Caco-2 (cell line): ENCODE results near the gene KIFAP3. TPM values are rescaled to one million over a fixed set of nuclear protein-coding genes. Genes with fewer than 3 reads are reported as not detected.

Experiments used
- BruUV-seq: library from RNA; stranded (reverse); fragments of 400-500 nt; replicated peaks from 2 replicates; lab custom pipeline; 2021; lab: Mats Ljungman, UMichigan
- CTCF ChIA-PET: fragments of 300-600 bp; sonication (Branson Sonifier 250); formaldehyde crosslinking; loops from one replicate; lab custom pipeline; 2022; ENCODE audit warnings: antibody characterized with exemption; lab: Charles Lee
- POLR2A ChIA-PET: fragments of 300-600 bp; sonication (Branson Sonifier 250); formaldehyde crosslinking; loops from one replicate; lab custom pipeline; 2022; ENCODE audit warnings: antibody characterized with exemption; lab: Charles Lee
- DNase-seq, 2 experiments: peaks; one replicate each; pipeline versions ENCODE4 v3.0.0 to v3.0.0-alpha.2; 2020 to 2022
- H3K27me3 ChIP-seq: replicated peaks from 2 replicates; pipeline ENCODE4 v1.6.0; 2011; ENCODE audit warnings: low read length; ENCODE audit not compliant: control insufficient read depth, insufficient read depth
- H3K36me3 ChIP-seq: 2 replicates; pipeline ENCODE4 v1.5.1; 2011; ENCODE audit warnings: low read length; ENCODE audit not compliant: control insufficient read depth, insufficient read depth
- H3K4me1 ChIP-seq: fragments of 250-450 bp; sonication (Bioruptor Pico); 2 replicates; pipeline ENCODE4 v1.5.1; 2020; ENCODE audit warnings: mild to moderate bottlenecking
- H3K4me3 ChIP-seq: 2 replicates; pipeline ENCODE4 v1.5.1; 2011; ENCODE audit warnings: low read depth, mild to moderate bottlenecking, control low read depth, low read length
- H3K9me3 ChIP-seq: fragments of 250-450 bp; sonication (Bioruptor Pico); 2 replicates; pipeline ENCODE4 v1.5.1; 2020; ENCODE audit warnings: mild to moderate bottlenecking, moderate library complexity
- H3K27ac Mint-ChIP-seq: one replicate; pipeline ENCODE4 v1.8.0; 2022; ENCODE audit warnings: mixed read lengths; ENCODE audit not compliant: unreplicated experiment
- H3K27me3 Mint-ChIP-seq: one replicate; pipeline ENCODE4 v1.8.0; 2022; ENCODE audit warnings: mixed read lengths; ENCODE audit not compliant: insufficient read depth, unreplicated experiment
- H3K36me3 Mint-ChIP-seq: one replicate; pipeline ENCODE4 v1.8.0; 2022; ENCODE audit warnings: mild to moderate bottlenecking, mixed read lengths; ENCODE audit not compliant: insufficient read depth, unreplicated experiment
- H3K4me1 Mint-ChIP-seq: one replicate; pipeline ENCODE4 v1.8.0; 2022; ENCODE audit warnings: low read depth, mixed read lengths; ENCODE audit not compliant: unreplicated experiment
- H3K4me3 Mint-ChIP-seq: one replicate; pipeline ENCODE4 v1.8.0; 2022; ENCODE audit warnings: mild to moderate bottlenecking, moderate library complexity, mixed read lengths; ENCODE audit not compliant: unreplicated experiment
- H3K9me3 Mint-ChIP-seq: one replicate; pipeline ENCODE4 v1.8.0; 2022; ENCODE audit warnings: mixed read lengths; ENCODE audit not compliant: unreplicated experiment
- CTCF ChIP-seq, 2 experiments: fragments of 200-600 bp in 1 of 2; IDR thresholded peaks; 1 replicate in 1 of 2; 2 replicates in 1 of 2; pipeline versions ENCODE4 v1.5.1 to v1.8.0; 2011 to 2022; ENCODE audit warnings: antibody characterized with exemption in 1 of 2, control low read depth in 1 of 2, inconsistent platforms in 1 of 2, low read depth in 1 of 2, low read length in 1 of 2, mild to moderate bottlenecking in 1 of 2, moderate library complexity in 1 of 2; ENCODE audit not compliant: insufficient read depth in 1 of 2, severe bottlenecking in 1 of 2, unreplicated experiment in 1 of 2
- intact Hi-C: fragments of 100-400 bp; cut with micrococcal nuclease; formaldehyde crosslinking; loops from one replicate; pipeline ENCODE4 v1.10.0; 2022; ENCODE audit not compliant: unreplicated experiment
- total RNA-seq: library from RNA; stranded (reverse); gene quantifications from 2 replicates; pipeline ENCODE4 v1.2.3, GENCODE V29; 2022

KIFAP3 gene
- total RNA-seq, 1 experiment from 2014 or later, result 10.9 TPM

- no peaks in the 10 kb centered on the region for H3K27me3 Mint-ChIP-seq
- H3K27ac Mint-ChIP-seq, result no peak overlapping the region
- peaks cover 10% of the 10 kb centered on the region for H3K9me3 Mint-ChIP-seq
- H3K4me3 Mint-ChIP-seq, result no peak overlapping the region
- POLR2A ChIA-PET, result no interaction called here
- DNase-seq, result no peak
- Histone ChIP-seq H3K4me1 (no peaks in the 10 kb centered on the region), H3K9me3 (no peaks in the 10 kb centered on the region), H3K4me3 (no peak overlapping the region), H3K36me3 (no peaks in the 10 kb centered on the region), H3K27me3 (no peaks in the 10 kb centered on the region)
- intact Hi-C loops, result no loop called here
- CTCF ChIA-PET, result no interaction called here
- no peaks in the 10 kb centered on the region for H3K4me1 Mint-ChIP-seq
- BruUV-seq, result no TSS peak
- no peaks in the 10 kb centered on the region for H3K36me3 Mint-ChIP-seq
- no peak for TF ChIP-seq CTCF (IDR thresholded peaks at IDR 0.05; ENCODE audit: insufficient read depth in 1 of 2, low read depth in 1 of 2, low read length in 1 of 2, severe bottlenecking in 1 of 2, unreplicated experiment in 1 of 2)
Observed at GRCh38 chr1:170020859-170021258, 53.6 kb downstream of the KIFAP3 start.

GRCh38 chr1:170017478-170017877, 57.0 kb downstream of the KIFAP3 start:
- Histone ChIP-seq H3K27me3 (no peaks in the 10 kb centered on the region), H3K4me3 (no peak overlapping the region), H3K36me3 (no peaks in the 10 kb centered on the region), H3K4me1 (no peaks in the 10 kb centered on the region), H3K9me3 (no peaks in the 10 kb centered on the region)
- Mint-ChIP-seq H3K27ac (no peak overlapping the region), H3K9me3 (peaks cover 10% of the 10 kb centered on the region), H3K4me3 (no peak overlapping the region), H3K36me3 (no peaks in the 10 kb centered on the region), H3K27me3 (no peaks in the 10 kb centered on the region), H3K4me1 (no peaks in the 10 kb centered on the region)
- no peak for DNase-seq
- no peak for TF ChIP-seq CTCF (IDR thresholded peaks at IDR 0.05; ENCODE audit: insufficient read depth in 1 of 2, low read depth in 1 of 2, low read length in 1 of 2, severe bottlenecking in 1 of 2, unreplicated experiment in 1 of 2)
- intact Hi-C loops, result no loop called here
- CTCF ChIA-PET, result no interaction called here
- POLR2A ChIA-PET, result no interaction called here
- BruUV-seq, result no TSS peak

GRCh38 chr1:170012920-170013319, 61.6 kb downstream of the KIFAP3 start:
- Mint-ChIP-seq H3K4me1 (no peaks in the 10 kb centered on the region), H3K27me3 (no peaks in the 10 kb centered on the region), H3K9me3 (peaks cover 5% of the 10 kb centered on the region), H3K27ac (no peak overlapping the region), H3K36me3 (no peaks in the 10 kb centered on the region), H3K4me3 (no peak overlapping the region)
- DNase-seq, result no peak
- intact Hi-C loops, result no loop called here
- no TSS peak for BruUV-seq
- Histone ChIP-seq H3K4me3 (no peak overlapping the region), H3K27me3 (no peaks in the 10 kb centered on the region), H3K36me3 (no peaks in the 10 kb centered on the region), H3K9me3 (no peaks in the 10 kb centered on the region), H3K4me1 (no peaks in the 10 kb centered on the region)
- POLR2A ChIA-PET, result no interaction called here
- no peak for TF ChIP-seq CTCF (IDR thresholded peaks at IDR 0.05; ENCODE audit: insufficient read depth in 1 of 2, low read depth in 1 of 2, low read length in 1 of 2, severe bottlenecking in 1 of 2, unreplicated experiment in 1 of 2)
- CTCF ChIA-PET, result no interaction called here
